ENCODE data around the gene PIGT. TPM values are rescaled to one million over a fixed set of nuclear protein-coding genes. Genes with fewer than 3 reads are reported as not detected.

Gene PIGT
- total RNA-seq, 1 donor from 2014 or later = 113 TPM

- ATAC-seq (ENCODE audit: poor library complexity) (peak; percentile 89), DNase-seq (peak; percentile 68)
- intact Hi-C loops (cut with DNase I) = no loop called here
Measured at GRCh38 chr20:45419188-45420091, 3.5 kb downstream of the PIGT start.

GRCh38 chr20:45420125-45420524 is 4.2 kb downstream of the PIGT start:
- ATAC-seq (ENCODE audit: poor library complexity) (peak; percentile 18), DNase-seq (no peak)
- intact Hi-C loops (cut with DNase I) = no loop called here

GRCh38 chr20:45423700-45424099 is 7.8 kb downstream of the PIGT start:
- intact Hi-C loops (cut with DNase I) = no loop called here
- ATAC-seq (ENCODE audit: poor library complexity) (no peak), DNase-seq (no peak)

- intact Hi-C loops (cut with DNase I) = no loop called here
- DNase-seq = no peak
- ATAC-seq (ENCODE audit: poor library complexity) = no peak
Measured at GRCh38 chr20:45425561-45425960, 9.6 kb downstream of the PIGT start.

- intact Hi-C loops (cut with DNase I) = no loop called here
- ATAC-seq (ENCODE audit: poor library complexity) (peak; percentile 23), DNase-seq (no peak)
Measured at GRCh38 chr20:45426320-45427016, 10.5 kb downstream of the PIGT start.

- DNase-seq (no peak), ATAC-seq (ENCODE audit: poor library complexity) (peak; percentile 63)
- intact Hi-C loops (cut with DNase I) = no loop called here
Measured at GRCh38 chr20:45427236-45428149, 11.6 kb downstream of the PIGT start.

GRCh38 chr20:45429618-45430017 is 13.7 kb downstream of the PIGT start:
- DNase-seq (no peak), ATAC-seq (ENCODE audit: poor library complexity) (no peak)
- intact Hi-C loops (cut with DNase I) = no loop called here

GRCh38 chr20:45432294-45432693 is 16.4 kb downstream of the PIGT start:
- no peak for ATAC-seq (ENCODE audit: poor library complexity)
- DNase-seq = no peak
- intact Hi-C loops (cut with DNase I) = no loop called here

- intact Hi-C loops (cut with DNase I) = no loop called here
- peak; percentile 81 for DNase-seq
- ATAC-seq (ENCODE audit: poor library complexity) = peak; percentile 86
Measured at GRCh38 chr20:45433316-45433715, 17.4 kb downstream of the PIGT start.

GRCh38 chr20:45433976-45434375 is 18.0 kb downstream of the PIGT start:
- ATAC-seq (ENCODE audit: poor library complexity) (no peak), DNase-seq (no peak)
- intact Hi-C loops (cut with DNase I) = no loop called here

- DNase-seq = peak; percentile 94
- ATAC-seq (ENCODE audit: poor library complexity) = peak; percentile 96
- intact Hi-C loops (cut with DNase I) = loop anchor here (2.0 kb wide), 2 partner anchors 62 to 118 kb away; no protein-coding TSS in a partner anchor
Measured at GRCh38 chr20:45436732-45437485, 21.0 kb downstream of the PIGT start.

GRCh38 chr20:45440424-45440823 is 24.5 kb downstream of the PIGT start:
- no peak for ATAC-seq (ENCODE audit: poor library complexity)
- no peak for DNase-seq
- intact Hi-C loops (cut with DNase I) = no loop called here

GRCh38 chr20:45440891-45441685 is 25.1 kb downstream of the PIGT start:
- DNase-seq (no peak), ATAC-seq (ENCODE audit: poor library complexity) (no peak)
- intact Hi-C loops (cut with DNase I) = no loop called here

GRCh38 chr20:45441746-45442145 is 25.8 kb downstream of the PIGT start:
- intact Hi-C loops (cut with DNase I) = no loop called here
- ATAC-seq (ENCODE audit: poor library complexity) (no peak), DNase-seq (no peak)

GRCh38 chr20:45444050-45444449 is 28.1 kb downstream of the PIGT start:
- ATAC-seq (ENCODE audit: poor library complexity) (no peak), DNase-seq (no peak)
- intact Hi-C loops (cut with DNase I) = no loop called here

- intact Hi-C loops (cut with DNase I) = no loop called here
- DNase-seq (no peak), ATAC-seq (ENCODE audit: poor library complexity) (no peak)
Measured at GRCh38 chr20:45445805-45446562, 30.0 kb downstream of the PIGT start.

- intact Hi-C loops (cut with DNase I) = no loop called here
- ATAC-seq (ENCODE audit: poor library complexity) (no peak), DNase-seq (no peak)
Measured at GRCh38 chr20:45448270-45448669, 32.3 kb downstream of the PIGT start.

Data from Right ventricle myocardium superior (tissue), 1 donor.